GM19324 (cell line): ENCODE results near the gene METTL2A.
A peak's percentile ranks its signal among the peaks of the same experiment; 100 is the strongest.
"Not testable (repeated sequence)": the region's sequence is repeated elsewhere in the genome, so short reads cannot be mapped to it uniquely, and the experiment has no call there.

Experiments used
- ATAC-seq: cut with Tn5 transposase; IDR thresholded peaks from one replicate; pipeline ENCODE4 v1.9.1; 2021; ENCODE audit warnings: mild to moderate bottlenecking, moderate library complexity; ENCODE audit not compliant: unreplicated experiment, low FRiP score

Gene METTL2A

GRCh38 chr17:62423647-62424461 lies at the start of gene METTL2A:
METTL2A (plus strand) TSS chr17:62423897; CDS start chr17:62423903, 6 bp downstream.
- peak; percentile 94 for ATAC-seq

- no peak for ATAC-seq
Observed at GRCh38 chr17:62380253-62380652, 43.4 kb upstream of the METTL2A start, which contains the start of gene EFCAB3. EFCAB3 (plus strand) TSS chr17:62380553; CDS start chr17:62382980, 2,427 bp downstream.

- no peak for ATAC-seq
Observed at GRCh38 chr17:62381561-62381960, 42.1 kb upstream of the METTL2A start.

GRCh38 chr17:62388856-62389255 lies 34.8 kb upstream of the METTL2A start:
- ATAC-seq = no peak

GRCh38 chr17:62392908-62393307 lies 30.8 kb upstream of the METTL2A start:
- ATAC-seq = no peak

GRCh38 chr17:62398891-62399290 lies 24.8 kb upstream of the METTL2A start:
- no peak for ATAC-seq

- no peak for ATAC-seq
Observed at GRCh38 chr17:62405451-62405850, 18.2 kb upstream of the METTL2A start.

- ATAC-seq = not testable (repeated sequence)
Observed at GRCh38 chr17:62413090-62413489, 10.6 kb upstream of the METTL2A start.

GRCh38 chr17:62426214-62426613 lies 2.5 kb downstream of the METTL2A start:
- ATAC-seq = not testable (repeated sequence)

GRCh38 chr17:62435251-62435650 lies 11.6 kb downstream of the METTL2A start:
- ATAC-seq = not testable (repeated sequence)

GRCh38 chr17:62441181-62441580 lies 17.5 kb downstream of the METTL2A start:
- not testable (repeated sequence) for ATAC-seq

- ATAC-seq = no peak
Observed at GRCh38 chr17:62444063-62444462, 20.4 kb downstream of the METTL2A start.

GRCh38 chr17:62445791-62446190 lies 22.1 kb downstream of the METTL2A start:
- not testable (repeated sequence) for ATAC-seq

GRCh38 chr17:62452195-62452594 lies 28.5 kb downstream of the METTL2A start:
- not testable (repeated sequence) for ATAC-seq

- not testable (repeated sequence) for ATAC-seq
Observed at GRCh38 chr17:62453041-62453440, 29.3 kb downstream of the METTL2A start.

- peak; percentile 12 for ATAC-seq
Observed at GRCh38 chr17:62453656-62454055, 30.0 kb downstream of the METTL2A start.

- ATAC-seq = peak; percentile 45
Observed at GRCh38 chr17:62454111-62454510, 30.4 kb downstream of the METTL2A start.

- no peak for ATAC-seq
Observed at GRCh38 chr17:62456016-62456415, 32.3 kb downstream of the METTL2A start.

- peak; percentile 41 for ATAC-seq
Observed at GRCh38 chr17:62458483-62458882, 34.8 kb downstream of the METTL2A start.

- not testable (repeated sequence) for ATAC-seq
Observed at GRCh38 chr17:62464422-62464821, 40.7 kb downstream of the METTL2A start.

- ATAC-seq = not testable (repeated sequence)
Observed at GRCh38 chr17:62465271-62465670, 41.6 kb downstream of the METTL2A start.
